Jurkat, Clone E6-1 (cell line): ENCODE results near the gene RUNX2.
"Not testable (repeated sequence)": the region's sequence is repeated elsewhere in the genome, so short reads cannot be mapped to it uniquely, and the experiment has no call there.

Experiments used
- DNase-seq: peaks from one replicate; pipeline ENCODE4 v3.0.0-alpha.2; 2011; ENCODE audit warnings: low read depth, low spot score
- H3K4me3 ChIP-seq: 2 replicates; pipeline ENCODE4 v1.5.1; 2011; ENCODE audit warnings: mild to moderate bottlenecking, low read length, control low read depth, moderate library complexity

RUNX2 gene

GRCh38 chr6:45445749-45446549 is 117.8 kb downstream of the RUNX2 start:
- DNase-seq, result peak; percentile 55
- H3K4me3 ChIP-seq, result no peak overlapping the region

- DNase-seq, result no peak
- H3K4me3 ChIP-seq, result no peak overlapping the region
Measured at GRCh38 chr6:45447005-45447404, 118.9 kb downstream of the RUNX2 start.

GRCh38 chr6:45447716-45448115 is 119.6 kb downstream of the RUNX2 start:
- no peak overlapping the region for H3K4me3 ChIP-seq
- DNase-seq, result no peak

- no peak for DNase-seq
Measured at GRCh38 chr6:45448417-45449389, 120.6 kb downstream of the RUNX2 start.

GRCh38 chr6:45450132-45450531 is 122.0 kb downstream of the RUNX2 start:
- no peak overlapping the region for H3K4me3 ChIP-seq
- DNase-seq, result no peak

More at GRCh38 chr6:45448417-45449389, 120.6 kb downstream of the RUNX2 start:
- peak overlapping the region; percentile 1; the same call in 1 of the 2 replicates for H3K4me3 ChIP-seq

GRCh38 chr6:45450831-45451230 is 122.7 kb downstream of the RUNX2 start:
- DNase-seq, result peak; percentile 97
- peak overlapping the region; percentile 19; the same call in 1 of the 2 replicates for H3K4me3 ChIP-seq

- no peak overlapping the region for H3K4me3 ChIP-seq
- DNase-seq, result no peak
Measured at GRCh38 chr6:45454008-45454911, 126.1 kb downstream of the RUNX2 start.

GRCh38 chr6:45455408-45455807 is 127.3 kb downstream of the RUNX2 start:
- H3K4me3 ChIP-seq, result no peak overlapping the region
- no peak for DNase-seq

- no peak for DNase-seq
- no peak overlapping the region for H3K4me3 ChIP-seq
Measured at GRCh38 chr6:45457141-45457540, 129.0 kb downstream of the RUNX2 start.

- DNase-seq, result no peak
- no peak overlapping the region for H3K4me3 ChIP-seq
Measured at GRCh38 chr6:45458672-45459071, 130.5 kb downstream of the RUNX2 start.

GRCh38 chr6:45460166-45460565 is 132.0 kb downstream of the RUNX2 start:
- no peak overlapping the region for H3K4me3 ChIP-seq
- DNase-seq, result no peak

GRCh38 chr6:45461486-45461885 is 133.4 kb downstream of the RUNX2 start:
- H3K4me3 ChIP-seq, result no peak overlapping the region

GRCh38 chr6:45462190-45463134 is 134.3 kb downstream of the RUNX2 start:
- DNase-seq, result no peak

More at GRCh38 chr6:45461486-45461885, 133.4 kb downstream of the RUNX2 start:
- DNase-seq, result no peak

GRCh38 chr6:45464685-45465084 is 136.6 kb downstream of the RUNX2 start:
- DNase-seq, result no peak
- H3K4me3 ChIP-seq, result no peak overlapping the region

More at GRCh38 chr6:45462190-45463134, 134.3 kb downstream of the RUNX2 start:
- no peak overlapping the region for H3K4me3 ChIP-seq

- no peak overlapping the region for H3K4me3 ChIP-seq
- DNase-seq, result no peak
Measured at GRCh38 chr6:45466686-45467085, 138.6 kb downstream of the RUNX2 start.

- not testable (repeated sequence) for H3K4me3 ChIP-seq, DNase-seq
Measured at GRCh38 chr6:45467417-45467816, 139.3 kb downstream of the RUNX2 start.

GRCh38 chr6:45467853-45468252 is 139.7 kb downstream of the RUNX2 start:
- DNase-seq, result no peak
- H3K4me3 ChIP-seq, result no peak overlapping the region

- no peak overlapping the region for H3K4me3 ChIP-seq
- no peak for DNase-seq
Measured at GRCh38 chr6:45469663-45470062, 141.5 kb downstream of the RUNX2 start.
